NB4 (cell line): Measurements from ENCODE around the gene ZDHHC7.
"Not testable (repeated sequence)": the region's sequence is repeated elsewhere in the genome, so short reads cannot be mapped to it uniquely, and the experiment has no call there.

Experiments used
- CTCF ChIP-seq: IDR thresholded peaks from one replicate; pipeline ENCODE4 v1.5.1; 2012; ENCODE audit warnings: low read depth, low read length
- MAX ChIP-seq: IDR thresholded peaks from 2 replicates; pipeline ENCODE4 v1.6.1; 2011; ENCODE audit warnings: low read depth, low read length
- POLR2A ChIP-seq: IDR thresholded peaks from 2 replicates; pipeline ENCODE4 v1.6.1; 2011; ENCODE audit warnings: mild to moderate bottlenecking; ENCODE audit not compliant: insufficient read length; ENCODE audit errors: extremely low read depth

- TF ChIP-seq CTCF, POLR2A, MAX: not testable (repeated sequence)
Measured at GRCh38 chr16:85054321-85054720, 43.0 kb upstream of the ZDHHC7 start.
